IMR-90 (cell line): ENCODE measurements around the gene ULK2. TPM values are rescaled to one million over a fixed set of nuclear protein-coding genes. Genes with fewer than 3 reads are reported as not detected.
A peak's percentile ranks its signal among the peaks of the same experiment; 100 is the strongest.

Experiments used
- ATAC-seq: fragments of 200-7000 bp; cut with Tn5 transposase; 2 replicates; pipeline ENCODE4 v1.9.1; 2020; ENCODE audit warnings: low read depth, mild to moderate bottlenecking, moderate library complexity
- BruUV-seq: library from RNA; stranded (reverse); fragments of 400-500 nt; replicated peaks from 2 replicates; lab custom pipeline; 2021; lab: Mats Ljungman, UMichigan
- CTCF ChIA-PET: fragments of 300-600 bp; formaldehyde crosslinking; extraction: SDS; loops from one replicate; lab custom pipeline; 2021; ENCODE audit warnings: antibody characterized with exemption; lab: Yijun Ruan, JAX
- POLR2A ChIA-PET: fragments of 300-600 bp; sonication (Branson Sonifier 250); formaldehyde crosslinking; loops from one replicate; lab custom pipeline; 2022; ENCODE audit warnings: antibody characterized with exemption; ENCODE audit not compliant: unreplicated experiment; lab: Charles Lee
- DNase-seq: peaks from one replicate; pipeline ENCODE4 v3.0.0; 2013
- H2AFZ ChIP-seq: replicated peaks from 2 replicates; pipeline ENCODE3; 2013; ENCODE audit warnings: low read length, mild to moderate bottlenecking; ENCODE audit not compliant: poor library complexity
- H2AK5ac ChIP-seq: 2 replicates; pipeline ENCODE4 v1.6.1; 2013; ENCODE audit warnings: low read depth, low read length, inconsistent platforms
- H2AK9ac ChIP-seq: replicated peaks from 2 replicates; pipeline ENCODE3; 2013; ENCODE audit warnings: mild to moderate bottlenecking, low read depth, low read length, moderate library complexity; ENCODE audit not compliant: poor library complexity
- H2BK120ac ChIP-seq: 2 replicates; pipeline ENCODE4 v1.6.1; 2013; ENCODE audit warnings: low read depth, low read length, inconsistent platforms
- H2BK15ac ChIP-seq: 3 replicates; pipeline ENCODE4 v1.6.1; 2013; ENCODE audit warnings: low read depth, low read length, inconsistent platforms
- H2BK20ac ChIP-seq: 2 replicates; pipeline ENCODE4 v1.6.1; 2013; ENCODE audit warnings: low read depth, mild to moderate bottlenecking, inconsistent platforms, low read length, moderate library complexity
- H2BK5ac ChIP-seq: 2 replicates; pipeline ENCODE4 v1.6.1; 2013; ENCODE audit warnings: mild to moderate bottlenecking, low read depth, low read length, inconsistent platforms; ENCODE audit not compliant: poor library complexity, severe bottlenecking
- H3K14ac ChIP-seq: replicated peaks from 2 replicates; pipeline ENCODE4 v1.6.1; 2013; ENCODE audit warnings: low read depth, low read length, inconsistent platforms
- H3K18ac ChIP-seq: 2 replicates; pipeline ENCODE4 v1.6.1; 2013; ENCODE audit warnings: low read depth, low read length, control low read depth
- H3K23ac ChIP-seq: 2 replicates; pipeline ENCODE4 v1.6.1; 2013; ENCODE audit warnings: low read depth, low read length, inconsistent platforms
- H3K27ac ChIP-seq: 2 replicates; pipeline ENCODE4 v1.5.1; 2013; ENCODE audit warnings: mild to moderate bottlenecking, control low read depth, low read length; ENCODE audit not compliant: insufficient read depth
- H3K27me3 ChIP-seq: 2 replicates; pipeline ENCODE4 v1.6.1; 2013; ENCODE audit warnings: low read length; ENCODE audit not compliant: control insufficient read depth, insufficient read depth
- H3K36me3 ChIP-seq: 2 replicates; pipeline ENCODE4 v1.6.1; 2013; ENCODE audit warnings: low read length, mixed read lengths; ENCODE audit not compliant: control insufficient read depth, insufficient read depth
- H3K4ac ChIP-seq: 2 replicates; pipeline ENCODE4 v1.6.1; 2013; ENCODE audit warnings: low read depth, low read length, inconsistent platforms
- H3K4me1 ChIP-seq: 2 replicates; pipeline ENCODE4 v1.6.1; 2013; ENCODE audit warnings: low read length, mixed read lengths; ENCODE audit not compliant: control insufficient read depth, insufficient read depth
- H3K4me2 ChIP-seq: 2 replicates; pipeline ENCODE4 v1.6.1; 2013; ENCODE audit warnings: low read depth, mild to moderate bottlenecking, control low read depth, low read length, moderate library complexity
- H3K4me3 ChIP-seq: 2 replicates; pipeline ENCODE4 v1.5.1; 2013; ENCODE audit warnings: low read depth, mild to moderate bottlenecking, control low read depth, low read length, moderate library complexity; ENCODE audit not compliant: insufficient read depth
- H3K56ac ChIP-seq: 2 replicates; pipeline ENCODE4 v1.6.1; 2013; ENCODE audit warnings: low read length, inconsistent platforms; ENCODE audit not compliant: insufficient read depth; ENCODE audit errors: extremely low read depth
- H3K79me1 ChIP-seq, 2 experiments: 2 replicates each; pipeline ENCODE4 v1.6.1; 2013; ENCODE audit warnings: low read length in 2 of 2, inconsistent platforms in 1 of 2, low read depth in 1 of 2
- H3K9ac ChIP-seq: 2 replicates; pipeline ENCODE4 v1.6.1; 2013; ENCODE audit warnings: low read depth, low read length, control low read depth
- H3K9me1 ChIP-seq: 2 replicates; pipeline ENCODE4 v1.6.1; 2013; ENCODE audit warnings: low read length, inconsistent platforms; ENCODE audit not compliant: insufficient read depth
- H3K9me3 ChIP-seq: 2 replicates; pipeline ENCODE4 v1.6.1; 2013; ENCODE audit warnings: low read length; ENCODE audit not compliant: control insufficient read depth, insufficient read depth
- H4K20me1 ChIP-seq: 2 replicates; pipeline ENCODE4 v1.6.1; 2013; ENCODE audit warnings: low read length, inconsistent platforms; ENCODE audit not compliant: insufficient read depth
- H4K5ac ChIP-seq: 2 replicates; pipeline ENCODE4 v1.6.1; 2013; ENCODE audit warnings: mild to moderate bottlenecking, low read depth, low read length, control low read depth
- H4K8ac ChIP-seq, 2 experiments: 2 replicates each; pipeline ENCODE4 v1.6.1; 2013; ENCODE audit warnings: low read depth in 2 of 2, low read length in 2 of 2, control low read depth in 1 of 2, inconsistent platforms in 1 of 2
- H4K91ac ChIP-seq: 2 replicates; pipeline ENCODE4 v1.6.1; 2013; ENCODE audit warnings: low read depth, low read length, inconsistent platforms; ENCODE audit not compliant: insufficient read depth
- MAFK ChIP-seq: IDR thresholded peaks from 2 replicates; pipeline ENCODE4 v1.6.1; 2012; ENCODE audit warnings: low read depth, low read length, improper control_type of control experiment
- RAD21 ChIP-seq: IDR thresholded peaks from 2 replicates; pipeline ENCODE4 v1.6.1; 2012; ENCODE audit warnings: low read length, improper control_type of control experiment
- WGBS, 2 experiments: methylation state at CpG; one replicate each; pipeline versions ENCODE4 v1.1.5 to v1.1.7; 2013; ENCODE audit warnings: missing lambda C conversion rate in 2 of 2; ENCODE audit not compliant: insufficient read length in 1 of 2; ENCODE audit errors: extremely low coverage in 2 of 2; 5-methylcytosine and 5-hydroxymethylcytosine counted together
- dilution Hi-C: fragments of 300-500 bp; cut with HindIII; formaldehyde crosslinking; loops from one replicate; pipeline ENCODE4 v1.14.3; 2018; ENCODE audit warnings: low sequenced_read_pairs; ENCODE audit not compliant: unreplicated experiment
- in situ Hi-C: fragments of 300-500 bp; cut with MboI; formaldehyde crosslinking; loops from 3 replicates; pipeline ENCODE4 v1.14.3; 2019; ENCODE audit warnings: low sequenced_read_pairs, inconsistent platforms, mixed read lengths
- intact Hi-C: fragments of 100-400 bp; cut with micrococcal nuclease; formaldehyde crosslinking; loops from 2 replicates; pipeline ENCODE4 v1.10.0; 2022
- polyA plus RNA-seq, 3 experiments: library from polyadenylated mRNA; depleted of rRNA; stranded (reverse); fragments of >200 nt; gene quantifications; 2 replicates each; pipeline ENCODE4 v1.2.3, GENCODE V29; 2012; ENCODE audit warnings: low replicate concordance in 1 of 3
- total RNA-seq: library from RNA; depleted of rRNA; stranded (reverse); fragments of >200 nt; gene quantifications from 2 replicates; pipeline ENCODE4 v1.2.3, GENCODE V29; 2012
- TF ChIP-seq, protein P1 (sequence below): conservative IDR thresholded peaks from 2 replicates; pipeline ENCODE4 v1.5.1; 2012; ENCODE audit warnings: mild to moderate bottlenecking, low read depth, low read length, improper control_type of control experiment

The ULK2 gene
- total and polyA plus RNA-seq, 2 of the 4 experiments (the other 2 are of a cell fraction) = 8.9 to 10.8 TPM

- dilution Hi-C loops = no loop called here
- Histone ChIP-seq H3K4me2 (no peak overlapping the region), H4K8ac (no peak overlapping the region), H3K9me3 (no peaks in the 10 kb centered on the region), H2AK5ac (no peak overlapping the region), H3K14ac (no peak overlapping the region), H2BK120ac (no peak overlapping the region), H3K4ac (no peak overlapping the region), H3K79me1 (no peaks in the 10 kb centered on the region), H4K20me1 (no peaks in the 10 kb centered on the region; the same call in 1 of the 2 replicates), H3K27me3 (no peaks in the 10 kb centered on the region), H3K4me3 (no peak overlapping the region), H2BK15ac (no peak overlapping the region), H3K9ac (no peak overlapping the region), H2AK9ac (no peak overlapping the region), H4K5ac (no peak overlapping the region), H3K36me3 (peaks cover 6% of the 10 kb centered on the region; the same call in 1 of the 2 replicates), H2AFZ (no peak overlapping the region), H3K18ac (no peak overlapping the region), H2BK5ac (no peak overlapping the region), H3K23ac (no peak overlapping the region), H3K4me1 (no peaks in the 10 kb centered on the region), H4K91ac (no peak overlapping the region), H2BK20ac (no peak overlapping the region), H3K9me1 (no peaks in the 10 kb centered on the region), H3K56ac (no peak overlapping the region), H3K27ac (no peak overlapping the region)
- in situ Hi-C loops = no loop called here
- intact Hi-C loops = no loop called here
- CTCF ChIA-PET = no interaction called here
- no TSS peak for BruUV-seq
- ATAC-seq (peak; percentile 85), DNase-seq (peak; percentile 10)
- POLR2A ChIA-PET = no interaction called here
- WGBS, 2 experiments = no CpG with 5 or more reads among the region's 3 CpGs
- TF ChIP-seq, protein P1, sequence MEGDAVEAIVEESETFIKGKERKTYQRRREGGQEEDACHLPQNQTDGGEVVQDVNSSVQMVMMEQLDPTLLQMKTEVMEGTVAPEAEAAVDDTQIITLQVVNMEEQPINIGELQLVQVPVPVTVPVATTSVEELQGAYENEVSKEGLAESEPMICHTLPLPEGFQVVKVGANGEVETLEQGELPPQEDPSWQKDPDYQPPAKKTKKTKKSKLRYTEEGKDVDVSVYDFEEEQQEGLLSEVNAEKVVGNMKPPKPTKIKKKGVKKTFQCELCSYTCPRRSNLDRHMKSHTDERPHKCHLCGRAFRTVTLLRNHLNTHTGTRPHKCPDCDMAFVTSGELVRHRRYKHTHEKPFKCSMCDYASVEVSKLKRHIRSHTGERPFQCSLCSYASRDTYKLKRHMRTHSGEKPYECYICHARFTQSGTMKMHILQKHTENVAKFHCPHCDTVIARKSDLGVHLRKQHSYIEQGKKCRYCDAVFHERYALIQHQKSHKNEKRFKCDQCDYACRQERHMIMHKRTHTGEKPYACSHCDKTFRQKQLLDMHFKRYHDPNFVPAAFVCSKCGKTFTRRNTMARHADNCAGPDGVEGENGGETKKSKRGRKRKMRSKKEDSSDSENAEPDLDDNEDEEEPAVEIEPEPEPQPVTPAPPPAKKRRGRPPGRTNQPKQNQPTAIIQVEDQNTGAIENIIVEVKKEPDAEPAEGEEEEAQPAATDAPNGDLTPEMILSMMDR = peak; percentile 31; the same call in 1 of the 2 replicates
- TF ChIP-seq RAD21 (peak; percentile 15; the same call in 1 of the 2 replicates), MAFK (no peak)
Observed at GRCh38 chr17:19812407-19812806, 55.3 kb downstream of the ULK2 start.
